AG09319 (cell line): Measurements from ENCODE around the gene TTYH3.
A peak's percentile ranks its signal among the peaks of the same experiment; 100 is the strongest.

ENCODE experiments used
- DNase-seq: peaks from one replicate; pipeline ENCODE4 v3.0.0-alpha.2; 2010; ENCODE audit warnings: low read depth; ENCODE audit errors: extremely low read depth
- TF ChIP-seq, protein P1 (sequence below): IDR thresholded peaks from 2 replicates; pipeline ENCODE4 v1.5.1; 2011; ENCODE audit warnings: low read depth, mild to moderate bottlenecking, inconsistent platforms, low read length, moderate library complexity

The TTYH3 gene

DNA sequence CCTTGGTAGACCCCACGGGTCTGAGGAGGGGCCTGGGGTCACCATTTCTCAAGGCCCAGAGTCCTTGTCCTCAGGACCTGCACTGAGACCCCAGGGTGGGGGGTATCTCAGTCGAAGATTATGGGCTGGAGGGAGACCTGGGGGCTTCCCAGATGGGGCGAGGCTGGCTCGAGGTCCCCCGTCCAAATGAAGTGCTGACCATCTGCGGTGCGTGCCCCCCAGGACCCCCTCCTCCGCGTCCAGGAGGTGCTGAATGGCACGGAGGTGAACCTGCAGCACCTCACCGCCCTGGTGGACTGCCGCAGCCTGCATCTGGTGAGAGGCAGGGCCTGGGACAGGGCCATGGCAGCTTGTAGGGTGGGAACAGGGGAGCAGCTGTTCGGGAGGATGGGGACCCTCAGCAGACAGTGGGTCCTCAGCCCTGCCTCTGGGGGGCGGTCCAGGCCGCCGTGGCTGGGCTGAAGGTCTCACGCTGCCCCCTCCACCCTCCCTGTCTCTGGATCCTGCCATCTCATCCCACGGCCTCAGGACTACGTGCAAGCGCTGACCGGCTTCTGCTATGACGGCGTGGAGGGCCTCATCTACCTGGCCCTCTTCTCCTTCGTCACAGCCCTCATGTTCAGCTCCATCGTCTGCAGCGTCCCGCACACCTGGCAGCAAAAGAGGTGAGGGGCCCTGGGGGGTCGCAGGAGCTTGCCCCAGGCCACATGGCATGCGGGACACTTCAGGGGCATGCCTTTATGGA lies 24.3 kb downstream of the TTYH3 start:
- no peak for DNase-seq
- TF ChIP-seq, protein P1, sequence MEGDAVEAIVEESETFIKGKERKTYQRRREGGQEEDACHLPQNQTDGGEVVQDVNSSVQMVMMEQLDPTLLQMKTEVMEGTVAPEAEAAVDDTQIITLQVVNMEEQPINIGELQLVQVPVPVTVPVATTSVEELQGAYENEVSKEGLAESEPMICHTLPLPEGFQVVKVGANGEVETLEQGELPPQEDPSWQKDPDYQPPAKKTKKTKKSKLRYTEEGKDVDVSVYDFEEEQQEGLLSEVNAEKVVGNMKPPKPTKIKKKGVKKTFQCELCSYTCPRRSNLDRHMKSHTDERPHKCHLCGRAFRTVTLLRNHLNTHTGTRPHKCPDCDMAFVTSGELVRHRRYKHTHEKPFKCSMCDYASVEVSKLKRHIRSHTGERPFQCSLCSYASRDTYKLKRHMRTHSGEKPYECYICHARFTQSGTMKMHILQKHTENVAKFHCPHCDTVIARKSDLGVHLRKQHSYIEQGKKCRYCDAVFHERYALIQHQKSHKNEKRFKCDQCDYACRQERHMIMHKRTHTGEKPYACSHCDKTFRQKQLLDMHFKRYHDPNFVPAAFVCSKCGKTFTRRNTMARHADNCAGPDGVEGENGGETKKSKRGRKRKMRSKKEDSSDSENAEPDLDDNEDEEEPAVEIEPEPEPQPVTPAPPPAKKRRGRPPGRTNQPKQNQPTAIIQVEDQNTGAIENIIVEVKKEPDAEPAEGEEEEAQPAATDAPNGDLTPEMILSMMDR = no peak

DNA sequence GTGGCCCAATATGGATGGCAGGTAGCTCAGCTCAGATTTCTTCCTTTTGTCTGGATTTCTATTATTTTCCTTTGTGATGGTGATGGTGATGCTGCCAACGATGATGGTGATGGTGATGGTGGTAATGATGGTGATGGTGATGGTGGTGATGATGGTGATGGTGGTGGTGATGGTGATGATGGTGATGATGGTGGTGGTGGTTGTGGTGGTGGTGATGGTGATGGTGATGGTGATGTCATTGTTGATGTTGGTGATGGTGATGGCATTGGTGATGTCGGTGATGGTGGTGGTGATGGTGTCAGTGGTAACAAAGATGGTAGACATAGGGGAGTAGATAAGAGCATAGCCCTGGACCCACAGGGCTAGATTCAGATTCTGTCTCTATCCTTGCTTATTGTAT lies 25.4 kb downstream of the TTYH3 start:
- DNase-seq = no peak
- TF ChIP-seq, protein P1 = no peak

DNA sequence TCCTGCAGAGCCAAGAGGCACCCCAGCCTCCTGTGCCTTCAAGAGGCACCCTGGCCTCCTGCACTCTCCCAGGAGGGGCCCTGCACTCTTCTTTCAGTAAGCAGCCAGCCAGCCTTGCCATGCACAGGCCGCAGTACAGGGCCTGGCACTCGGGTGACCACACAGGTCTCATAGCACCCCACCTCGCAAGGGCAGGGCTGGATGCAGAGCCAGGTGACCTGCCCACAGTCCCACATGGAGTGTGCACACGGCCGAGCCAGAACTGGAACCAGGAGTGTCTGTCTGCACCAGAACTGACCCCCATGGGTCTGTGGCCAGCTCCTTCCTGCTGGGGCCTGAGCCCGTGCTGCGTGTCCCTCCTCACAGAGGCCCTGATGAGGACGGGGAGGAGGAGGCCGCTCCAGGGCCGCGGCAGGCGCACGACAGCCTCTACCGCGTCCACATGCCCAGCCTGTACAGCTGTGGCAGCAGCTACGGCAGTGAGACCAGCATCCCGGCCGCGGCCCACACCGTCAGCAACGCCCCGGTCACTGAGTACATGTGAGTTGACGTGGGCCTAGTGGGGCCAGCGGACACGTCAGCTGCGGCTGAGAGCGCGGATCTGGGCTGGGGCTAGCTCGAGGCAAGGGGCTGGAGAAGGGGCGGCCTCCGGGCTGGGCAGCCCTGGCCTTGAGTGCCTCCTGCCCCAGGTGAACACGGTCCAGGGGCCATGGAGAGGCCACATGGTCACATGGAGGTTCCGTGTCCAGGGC lies 26.3 kb downstream of the TTYH3 start:
- DNase-seq = no peak
- TF ChIP-seq, protein P1 = no peak

DNA sequence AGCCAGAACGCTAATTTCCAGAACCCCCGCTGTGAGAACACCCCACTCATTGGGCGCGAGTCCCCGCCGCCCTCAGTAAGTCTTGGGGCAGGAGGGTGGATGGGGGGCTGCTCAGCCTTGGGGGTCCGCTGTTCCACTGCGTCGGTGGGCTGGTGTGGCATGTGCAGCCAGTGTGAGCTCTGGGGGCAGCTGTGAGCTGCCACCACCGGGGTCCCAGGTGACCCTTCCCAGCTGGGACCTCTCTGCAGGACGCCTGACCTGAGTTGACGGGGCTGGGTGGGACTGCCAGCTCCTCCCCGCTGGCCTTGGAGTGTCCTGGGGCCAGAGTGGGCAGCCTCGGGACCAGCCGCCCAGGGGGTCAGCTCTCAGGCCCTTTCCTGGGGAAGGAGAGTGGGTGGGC lies 27.2 kb downstream of the TTYH3 start:
- DNase-seq = no peak
- TF ChIP-seq, protein P1 = no peak

DNA sequence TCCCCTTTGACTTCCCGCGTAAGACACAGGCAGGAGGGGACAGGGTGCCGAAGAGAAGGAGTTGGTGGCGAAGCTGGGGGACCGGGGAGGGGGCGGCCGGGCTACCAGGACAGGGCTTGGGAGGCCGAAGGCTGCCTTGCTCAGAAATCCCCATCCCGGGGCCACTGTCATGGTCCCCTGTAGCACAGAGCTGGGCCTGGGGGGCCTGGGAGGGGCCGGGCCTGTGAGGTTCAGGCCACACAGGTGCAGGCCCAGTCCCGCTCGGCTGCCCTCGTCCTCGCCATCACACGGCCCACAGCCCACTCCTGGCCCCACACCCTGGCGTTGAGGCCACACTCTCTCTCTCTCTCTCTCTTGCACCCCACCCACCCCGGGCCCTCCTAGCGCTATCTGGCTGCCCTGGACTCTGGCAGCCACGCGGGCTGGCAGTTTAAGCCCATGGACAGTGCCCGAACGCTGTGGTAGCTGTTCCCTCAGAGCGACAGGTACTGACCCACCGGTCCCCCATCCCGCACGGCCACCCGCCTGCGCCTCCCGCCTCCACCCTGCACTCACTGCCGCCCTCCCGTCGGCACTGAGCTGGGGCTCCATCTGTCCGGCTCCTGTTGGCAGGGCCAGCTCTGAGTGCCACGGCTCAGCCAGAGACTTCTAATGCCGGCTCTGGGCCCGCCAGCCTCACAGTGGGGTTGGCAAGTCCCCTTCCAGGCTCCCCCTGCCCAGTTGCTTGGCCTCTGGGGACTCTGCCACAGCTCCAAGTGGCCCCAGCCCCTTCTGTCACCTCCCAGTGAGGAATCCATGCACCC lies 28.0 kb downstream of the TTYH3 start:
- no peak for DNase-seq
- TF ChIP-seq, protein P1 = no peak

DNA sequence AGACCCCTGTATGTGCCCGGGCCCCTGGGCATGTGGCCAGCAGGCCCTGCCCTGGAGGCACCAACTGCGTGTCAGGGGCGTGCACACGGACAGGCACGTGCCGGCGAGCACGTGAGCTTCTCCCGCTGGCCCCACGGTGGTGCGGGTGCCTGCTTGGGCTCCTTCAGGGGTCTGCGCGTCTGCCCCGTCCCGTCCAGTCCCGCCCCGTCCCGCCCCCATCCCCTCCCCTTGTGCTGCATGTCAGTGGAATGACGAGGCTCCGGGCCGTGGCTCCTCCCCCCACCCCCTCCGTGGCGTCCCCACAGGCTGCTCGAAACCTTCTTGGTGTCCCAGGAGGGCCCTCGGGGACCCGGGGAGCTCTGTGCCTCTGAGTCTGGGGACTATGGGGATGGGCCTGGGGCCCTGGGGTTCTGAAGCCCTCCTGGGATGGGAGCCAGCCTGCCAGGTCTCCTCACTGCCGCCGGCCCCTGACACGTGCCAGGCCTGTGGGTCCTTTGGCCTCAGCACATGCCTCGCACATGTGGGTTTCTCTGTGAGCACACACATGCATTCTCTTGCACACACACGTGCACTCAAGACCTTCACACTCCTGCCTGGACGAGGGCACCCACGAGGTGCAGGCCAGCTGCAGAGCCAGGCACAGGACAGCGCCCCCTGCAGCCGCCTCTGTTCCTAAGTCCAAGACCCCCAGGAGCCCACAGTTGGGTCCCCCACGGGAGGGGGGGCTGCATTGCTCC lies 28.7 kb downstream of the TTYH3 start:
- TF ChIP-seq, protein P1 = peak; percentile 38

More for the DNA sequence above, 28.7 kb downstream of the TTYH3 start:
- DNase-seq = no peak
